Heart left ventricle (tissue), 13 donors: ENCODE data around the gene DOCK1.

Experiments used
- POLR2A ChIP-seq, 2 donors: fragments of 450-650 bp; IDR thresholded peaks; one replicate each; pipeline ENCODE4 v1.6.1; 2017; ENCODE audit warnings: antibody characterized with exemption in 2 of 2, mild to moderate bottlenecking in 2 of 2, moderate library complexity in 2 of 2
- TF ChIP-seq, protein P1 (sequence below), 12 donors: fragments of 200-600 bp; sonication (generic) in 4 of 12; IDR thresholded peaks; one replicate each; pipeline versions ENCODE4 v1.5.0 to v1.8.0; 2018 to 2022; ENCODE audit warnings: antibody characterized with exemption in 12 of 12, mild to moderate bottlenecking in 5 of 12
- donor health status: ischemic (EF 13 %, LVEDD 7.1; RV severe dilation, severe dysfunction).
- donor health status: DM: no; HTN: yes; CAD: no.
- donor health status: DM: no; HTN: no; CAD: no.
- donor health status: ischemic (EF 25% LVEDD 6.9; RV normal size, moderate dysfunction).
- donor health status: ischemic (EF 25% LVEDD 5.7; RV mildly dilated, moderate dysfunction).
- donor health status: ischemic (EF 35%, LVEDD 5.7; RV mildly dilated, moderate dysfunction).
- donor health status: nonischemic (EF 11% LVEDD 7.7; RV severe dilation, severe dysfunction).
- donor health status: DM: yes; HTN: yes; CAD: no.
- donor health status: PGD.
- donor health status: ischemic (EF 29% LVEDD 5.4; RV normal size, mild dysfunction).
- donor health status: nonischemic (EF 23%, LVEDD 6.1; RV moderate dilation, normal function).

DNA sequence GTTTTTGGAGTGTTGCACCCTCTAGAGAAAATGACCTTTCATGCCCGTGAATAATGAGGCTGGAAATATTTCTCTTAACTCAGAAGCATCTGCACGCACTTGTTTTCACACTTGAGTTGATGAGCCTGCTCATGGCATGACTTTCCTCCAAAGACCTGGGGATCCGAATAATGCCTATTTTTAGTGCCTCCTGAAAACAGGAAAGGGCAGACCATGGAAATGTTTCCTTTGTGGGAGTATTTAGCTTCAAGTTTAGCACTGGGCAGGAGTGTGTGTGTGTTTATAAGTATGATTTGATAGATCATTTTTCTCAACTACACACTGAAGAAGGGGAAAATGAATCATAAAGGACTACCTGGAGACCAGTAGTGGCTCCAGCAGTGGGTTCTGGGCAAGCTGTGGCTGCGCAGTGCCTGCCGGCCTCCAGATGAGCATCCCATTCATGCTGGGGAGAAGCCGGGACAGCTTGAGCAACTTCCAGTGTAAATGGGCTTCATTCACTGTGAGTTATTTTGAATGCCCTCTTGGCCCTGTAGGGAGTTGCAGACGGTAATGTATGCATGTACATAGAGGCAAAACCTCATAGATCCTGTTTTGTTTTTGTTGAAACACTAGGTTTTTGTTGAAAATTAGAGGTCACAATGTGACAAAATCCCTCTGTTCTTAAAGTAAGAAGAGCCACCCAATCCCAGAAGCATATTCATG lies 408.9 kb downstream of the DOCK1 start:
- TF ChIP-seq, protein P1, sequence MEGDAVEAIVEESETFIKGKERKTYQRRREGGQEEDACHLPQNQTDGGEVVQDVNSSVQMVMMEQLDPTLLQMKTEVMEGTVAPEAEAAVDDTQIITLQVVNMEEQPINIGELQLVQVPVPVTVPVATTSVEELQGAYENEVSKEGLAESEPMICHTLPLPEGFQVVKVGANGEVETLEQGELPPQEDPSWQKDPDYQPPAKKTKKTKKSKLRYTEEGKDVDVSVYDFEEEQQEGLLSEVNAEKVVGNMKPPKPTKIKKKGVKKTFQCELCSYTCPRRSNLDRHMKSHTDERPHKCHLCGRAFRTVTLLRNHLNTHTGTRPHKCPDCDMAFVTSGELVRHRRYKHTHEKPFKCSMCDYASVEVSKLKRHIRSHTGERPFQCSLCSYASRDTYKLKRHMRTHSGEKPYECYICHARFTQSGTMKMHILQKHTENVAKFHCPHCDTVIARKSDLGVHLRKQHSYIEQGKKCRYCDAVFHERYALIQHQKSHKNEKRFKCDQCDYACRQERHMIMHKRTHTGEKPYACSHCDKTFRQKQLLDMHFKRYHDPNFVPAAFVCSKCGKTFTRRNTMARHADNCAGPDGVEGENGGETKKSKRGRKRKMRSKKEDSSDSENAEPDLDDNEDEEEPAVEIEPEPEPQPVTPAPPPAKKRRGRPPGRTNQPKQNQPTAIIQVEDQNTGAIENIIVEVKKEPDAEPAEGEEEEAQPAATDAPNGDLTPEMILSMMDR (IDR thresholded peaks at IDR 0.05), result no peak
- TF ChIP-seq POLR2A (IDR thresholded peaks at IDR 0.05), result no peak
